CD14-positive monocyte (primary cell): Measurements from ENCODE around the gene FGD6. TPM values are rescaled to one million over a fixed set of nuclear protein-coding genes. Genes with fewer than 3 reads are reported as not detected.

Experiments used
- DNase-seq, 3 donors: peaks; one replicate each; pipeline ENCODE4 v3.0.0-alpha.2; 2011 to 2022
- H2AFZ ChIP-seq: 2 replicates; pipeline ENCODE4 v1.6.0; 2012; ENCODE audit warnings: mild to moderate bottlenecking, low read depth, low read length, inconsistent platforms; ENCODE audit not compliant: insufficient read depth, poor library complexity, severe bottlenecking
- H3K27ac ChIP-seq, 2 donors: 1 replicate in 1 of 2; 2 replicates in 1 of 2; pipeline ENCODE4 v1.5.1; 2012 to 2013; ENCODE audit warnings: low read length in 2 of 2, control low read depth in 1 of 2, inconsistent platforms in 1 of 2, low read depth in 1 of 2, mild to moderate bottlenecking in 1 of 2
- H3K27me3 ChIP-seq, 2 donors: one replicate each; pipeline versions ENCODE4 v1.6.0 to v1.6.1; 2011 to 2013; ENCODE audit warnings: low read length in 2 of 2; ENCODE audit not compliant: control insufficient read depth in 2 of 2, insufficient read depth in 2 of 2
- H3K36me3 ChIP-seq, 2 donors: replicated peaks in 1 of 2; 1 replicate in 1 of 2; 2 replicates in 1 of 2; pipeline versions ENCODE4 v1.5.1 to v1.6.1; 2012 to 2013; ENCODE audit warnings: low read length in 2 of 2, control low read depth in 1 of 2, inconsistent platforms in 1 of 2, mild to moderate bottlenecking in 1 of 2; ENCODE audit not compliant: insufficient read depth in 2 of 2, control insufficient read depth in 1 of 2
- H3K4me1 ChIP-seq, 2 donors: 1 replicate in 1 of 2; 2 replicates in 1 of 2; pipeline versions ENCODE4 v1.5.1 to v1.6.1; 2012 to 2013; ENCODE audit warnings: low read length in 2 of 2, control low read depth in 1 of 2, inconsistent platforms in 1 of 2, mild to moderate bottlenecking in 1 of 2, moderate library complexity in 1 of 2; ENCODE audit not compliant: insufficient read depth in 2 of 2, control insufficient read depth in 1 of 2
- H3K4me2 ChIP-seq: replicated peaks from 2 replicates; pipeline ENCODE3; 2012; ENCODE audit warnings: low read length, moderate library complexity, mild to moderate bottlenecking; ENCODE audit not compliant: poor library complexity, severe bottlenecking; ENCODE audit errors: extremely low read depth
- H3K4me3 ChIP-seq, 3 experiments: fragments of 200-600 bp in 1 of 3; sonication (generic) in 1 of 3; replicated peaks in 1 of 3; 1 replicate in 2 of 3; 2 replicates in 1 of 3; pipeline ENCODE4 v1.5.1; 2011 to 2013; ENCODE audit warnings: low read length in 3 of 3, mild to moderate bottlenecking in 3 of 3, control low read depth in 2 of 3, low read depth in 2 of 3, inconsistent platforms in 1 of 3, moderate library complexity in 1 of 3
- H3K79me2 ChIP-seq: 2 replicates; pipeline ENCODE4 v1.6.0; 2012; ENCODE audit warnings: mild to moderate bottlenecking, control low read depth, inconsistent platforms, low read length, moderate library complexity; ENCODE audit not compliant: insufficient read depth
- H3K9ac ChIP-seq: 2 replicates; pipeline ENCODE4 v1.6.0; 2017; ENCODE audit warnings: low read length, mild to moderate bottlenecking; ENCODE audit not compliant: insufficient read depth, poor library complexity, severe bottlenecking
- H3K9me3 ChIP-seq, 2 donors: replicated peaks in 1 of 2; 1 replicate in 1 of 2; 2 replicates in 1 of 2; pipeline versions ENCODE4 v1.5.1 to v1.6.1; 2012 to 2013; ENCODE audit warnings: low read length in 2 of 2, control low read depth in 1 of 2; ENCODE audit not compliant: control insufficient read depth in 1 of 2, insufficient read depth in 1 of 2
- H4K20me1 ChIP-seq: 2 replicates; pipeline ENCODE4 v1.6.0; 2012; ENCODE audit warnings: mild to moderate bottlenecking, low read length, control low read depth, moderate library complexity; ENCODE audit not compliant: insufficient read depth
- H3K27ac Mint-ChIP-seq, 7 donors: one replicate each; pipeline ENCODE4 v1.8.0; 2020; ENCODE audit warnings: mild to moderate bottlenecking in 7 of 7, mixed read lengths in 7 of 7, moderate library complexity in 6 of 7, inconsistent platforms in 2 of 7
- H3K27me3 Mint-ChIP-seq, 3 donors: one replicate each; pipeline ENCODE4 v1.8.0; 2021 to 2022; ENCODE audit warnings: low read depth in 3 of 3, mild to moderate bottlenecking in 3 of 3, mixed read lengths in 3 of 3, moderate library complexity in 3 of 3, inconsistent platforms in 1 of 3
- H3K36me3 Mint-ChIP-seq, 2 donors: one replicate each; pipeline ENCODE4 v1.8.0; 2020; ENCODE audit warnings: mixed read lengths in 2 of 2, inconsistent platforms in 1 of 2, mild to moderate bottlenecking in 1 of 2
- H3K4me1 Mint-ChIP-seq: one replicate; pipeline ENCODE4 v1.8.0; 2020; ENCODE audit warnings: mild to moderate bottlenecking, mixed read lengths
- H3K4me3 Mint-ChIP-seq, 2 donors: one replicate each; pipeline ENCODE4 v1.8.0; 2020; ENCODE audit warnings: mild to moderate bottlenecking in 2 of 2, mixed read lengths in 2 of 2, moderate library complexity in 1 of 2
- H3K9me3 Mint-ChIP-seq, 7 donors: one replicate each; pipeline ENCODE4 v1.8.0; 2020 to 2022; ENCODE audit warnings: mixed read lengths in 7 of 7, mild to moderate bottlenecking in 6 of 7, moderate library complexity in 6 of 7, inconsistent platforms in 2 of 7
- WGBS: methylation state at CpG from one replicate; pipeline ENCODE4 v1.1.5; 2013; ENCODE audit warnings: missing lambda C conversion rate; ENCODE audit not compliant: insufficient coverage; 5-methylcytosine and 5-hydroxymethylcytosine counted together
- intact Hi-C, 2 donors: fragments of 100-400 bp; cut with micrococcal nuclease; formaldehyde crosslinking; loops; one replicate each; pipeline versions ENCODE4 v1.15.0 to v1.15.1; 2023
- polyA plus RNA-seq, 3 donors: library from polyadenylated mRNA; depleted of rRNA in 1 of 3; unstranded in 2 of 3; stranded (reverse) in 1 of 3; fragments of 300-500 nt in 2 of 3; fragments of >200 nt in 1 of 3; fragmentation: Illumina TruSeq in 2 of 3; gene quantifications; 1 replicate in 2 of 3; 2 replicates in 1 of 3; pipeline ENCODE4 v1.2.3, GENCODE V29; 2012 to 2021
- TF ChIP-seq, protein P1 (sequence below): fragments of 200-600 bp; IDR thresholded peaks from one replicate; pipeline ENCODE4 v1.8.0; 2022; ENCODE audit warnings: antibody characterized with exemption, mild to moderate bottlenecking

FGD6 gene
- polyA plus RNA-seq, 3 donors = 4.0 to 8.1 (median 5.3) TPM

DNA sequence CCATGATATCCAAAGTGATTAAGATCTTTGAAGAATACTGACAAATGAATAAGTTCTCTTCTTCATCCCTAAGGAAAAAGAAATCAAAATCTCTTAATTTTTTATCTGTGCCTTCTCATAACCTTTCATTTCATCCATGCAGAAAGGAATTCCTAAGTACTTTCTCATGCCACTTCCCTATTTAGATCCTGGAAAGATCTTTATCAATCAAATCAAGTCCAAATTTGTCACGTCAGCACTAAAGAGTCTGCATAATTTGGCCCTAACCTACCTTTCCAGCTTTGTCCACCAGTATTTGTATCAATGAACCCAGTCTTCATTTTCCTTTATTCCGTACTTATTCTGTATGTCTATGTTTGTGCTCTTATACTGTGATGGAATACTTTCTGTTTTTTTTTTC lies 41.5 kb upstream of the FGD6 start:
- Histone ChIP-seq H3K4me1 (no peaks in the 10 kb centered on the region), H3K36me3 (peaks cover 57 to 77% of the 10 kb centered on the region in 2 donors), H3K27ac (no peak overlapping the region), H4K20me1 (no peaks in the 10 kb centered on the region), H2AFZ (no peak overlapping the region), H3K9me3 (no peaks in the 10 kb centered on the region), H3K9ac (no peak overlapping the region), H3K27me3 (no peaks in the 10 kb centered on the region), H3K4me3 (no peak overlapping the region), H3K79me2 (no peaks in the 10 kb centered on the region), H3K4me2 (no peak overlapping the region)
- no CpG with 5 or more reads among the region's 2 CpGs for WGBS
- no peaks in the 10 kb centered on the region for H3K9me3 Mint-ChIP-seq
- H3K27me3 Mint-ChIP-seq = no peaks in the 10 kb centered on the region
- no peaks in the 10 kb centered on the region for H3K4me1 Mint-ChIP-seq
- TF ChIP-seq, protein P1, sequence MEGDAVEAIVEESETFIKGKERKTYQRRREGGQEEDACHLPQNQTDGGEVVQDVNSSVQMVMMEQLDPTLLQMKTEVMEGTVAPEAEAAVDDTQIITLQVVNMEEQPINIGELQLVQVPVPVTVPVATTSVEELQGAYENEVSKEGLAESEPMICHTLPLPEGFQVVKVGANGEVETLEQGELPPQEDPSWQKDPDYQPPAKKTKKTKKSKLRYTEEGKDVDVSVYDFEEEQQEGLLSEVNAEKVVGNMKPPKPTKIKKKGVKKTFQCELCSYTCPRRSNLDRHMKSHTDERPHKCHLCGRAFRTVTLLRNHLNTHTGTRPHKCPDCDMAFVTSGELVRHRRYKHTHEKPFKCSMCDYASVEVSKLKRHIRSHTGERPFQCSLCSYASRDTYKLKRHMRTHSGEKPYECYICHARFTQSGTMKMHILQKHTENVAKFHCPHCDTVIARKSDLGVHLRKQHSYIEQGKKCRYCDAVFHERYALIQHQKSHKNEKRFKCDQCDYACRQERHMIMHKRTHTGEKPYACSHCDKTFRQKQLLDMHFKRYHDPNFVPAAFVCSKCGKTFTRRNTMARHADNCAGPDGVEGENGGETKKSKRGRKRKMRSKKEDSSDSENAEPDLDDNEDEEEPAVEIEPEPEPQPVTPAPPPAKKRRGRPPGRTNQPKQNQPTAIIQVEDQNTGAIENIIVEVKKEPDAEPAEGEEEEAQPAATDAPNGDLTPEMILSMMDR = no peak
- H3K4me3 Mint-ChIP-seq = no peak overlapping the region
- H3K36me3 Mint-ChIP-seq = peaks cover 57 to 60% of the 10 kb centered on the region in 2 donors
- DNase-seq = no peak
- no peak overlapping the region for H3K27ac Mint-ChIP-seq
- intact Hi-C loops = no loop called here

DNA sequence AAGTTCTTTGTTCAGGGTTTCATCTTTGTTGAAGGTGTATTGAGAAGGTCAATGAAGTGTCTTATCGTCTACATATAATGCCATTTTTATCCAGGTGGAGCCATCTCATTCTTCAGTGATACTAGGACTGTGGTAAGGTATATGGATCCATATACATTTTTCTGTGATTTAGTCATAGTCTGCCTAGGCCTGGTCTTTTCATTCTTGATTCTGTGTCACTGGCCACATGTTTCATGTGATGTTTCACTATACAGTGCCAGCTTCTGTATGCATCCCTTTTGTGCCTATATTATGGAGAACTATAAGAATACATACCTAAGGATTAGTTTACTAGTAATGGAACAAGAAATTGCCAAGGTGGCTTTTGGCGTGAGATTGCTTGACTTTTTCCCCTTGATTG lies 40.9 kb upstream of the FGD6 start:
- Histone ChIP-seq H3K79me2 (no peaks in the 10 kb centered on the region), H3K4me1 (no peaks in the 10 kb centered on the region)

More for the DNA sequence above, 40.9 kb upstream of the FGD6 start:
- Histone ChIP-seq H3K9me3 (no peaks in the 10 kb centered on the region), H3K27me3 (no peaks in the 10 kb centered on the region), H2AFZ (no peak overlapping the region), H4K20me1 (no peaks in the 10 kb centered on the region), H3K9ac (no peak overlapping the region), H3K27ac (no peak overlapping the region), H3K36me3 (peaks cover 55 to 77% of the 10 kb centered on the region in 2 donors), H3K4me2 (no peak overlapping the region), H3K4me3 (no peak overlapping the region)
- Mint-ChIP-seq H3K4me1 (no peaks in the 10 kb centered on the region), H3K9me3 (no peaks in the 10 kb centered on the region), H3K4me3 (no peak overlapping the region), H3K36me3 (peaks cover 57 to 60% of the 10 kb centered on the region in 2 donors), H3K27me3 (no peaks in the 10 kb centered on the region), H3K27ac (no peak overlapping the region)
- TF ChIP-seq, protein P1 = no peak
- intact Hi-C loops = no loop called here
- no peak for DNase-seq
- WGBS = no CpG with 5 or more reads among the region's 2 CpGs
